ENCODE measurements around the gene SHOC1. TPM values are rescaled to one million over a fixed set of nuclear protein-coding genes. Genes with fewer than 3 reads are reported as not detected.
"Not testable (repeated sequence)": the region's sequence is repeated elsewhere in the genome, so short reads cannot be mapped to it uniquely, and the experiment has no call there.

The SHOC1 gene
- total RNA-seq, 1 donor from 2014 or later, result not detected

DNA sequence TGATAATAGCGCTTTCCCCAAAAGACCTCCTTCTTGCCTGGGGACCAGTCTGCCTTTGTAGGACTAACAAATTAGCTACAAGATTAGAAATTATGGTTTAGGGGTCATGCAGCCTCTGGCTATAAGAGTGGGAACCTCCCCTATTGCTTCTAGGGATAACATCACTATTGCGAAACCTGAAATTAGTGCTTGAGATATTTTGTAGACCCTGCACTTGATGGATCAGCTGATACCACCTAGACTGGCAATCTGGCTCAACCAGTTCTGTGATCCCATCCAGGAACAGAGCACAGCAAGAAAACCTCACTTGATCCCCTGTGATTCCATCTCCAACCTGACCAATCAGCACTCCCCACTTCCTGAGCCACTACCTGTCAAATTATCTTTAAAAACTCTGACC is 15.7 kb upstream of the SHOC1 start:
- intact Hi-C loops (cut with DNase I); ATAC-seq; DNase-seq (ENCODE audit: missing footprints): not testable (repeated sequence)

DNA sequence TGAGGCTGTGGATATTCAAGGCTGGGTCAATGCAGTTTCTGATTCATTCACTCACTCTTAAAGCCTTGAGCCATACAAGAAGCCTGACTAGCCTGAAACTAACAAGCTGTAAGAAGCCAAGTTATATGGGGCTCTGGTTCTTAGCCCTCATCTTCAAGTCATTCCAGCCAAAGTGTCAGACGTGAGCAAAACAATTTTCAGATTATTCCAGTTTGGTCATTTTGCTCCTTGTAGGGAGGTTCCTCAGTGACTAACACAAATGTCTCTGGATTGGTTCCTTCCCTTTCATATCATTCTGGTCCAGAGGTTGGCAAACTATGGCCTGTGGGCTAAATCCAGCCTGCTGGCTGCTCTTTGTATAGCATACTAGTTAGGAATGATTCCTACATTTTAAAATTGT is 12.5 kb upstream of the SHOC1 start:
- ATAC-seq (no peak), DNase-seq (ENCODE audit: missing footprints) (no peak)
- intact Hi-C loops (cut with DNase I), result no loop called here

DNA sequence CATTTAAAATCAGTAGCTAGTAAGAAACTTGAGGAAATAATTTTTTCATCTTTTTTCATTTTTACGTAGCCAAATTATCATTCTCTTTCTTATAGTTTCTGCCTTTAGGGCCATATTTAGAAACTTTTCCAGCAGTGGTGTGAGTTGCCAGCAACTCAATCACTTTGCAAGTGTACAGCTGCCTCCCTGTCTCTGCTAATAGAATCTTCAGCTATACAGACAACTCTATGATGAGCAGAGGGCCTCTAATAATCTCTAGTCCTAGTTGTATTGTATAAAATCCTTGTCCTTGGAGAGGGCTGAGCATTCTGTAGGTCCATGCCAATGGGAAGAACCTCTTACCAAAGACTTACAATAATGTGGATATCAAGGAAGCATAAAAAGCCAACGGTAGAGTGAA is 11.5 kb upstream of the SHOC1 start:
- DNase-seq (ENCODE audit: missing footprints) (no peak), ATAC-seq (no peak)
- intact Hi-C loops (cut with DNase I), result no loop called here

DNA sequence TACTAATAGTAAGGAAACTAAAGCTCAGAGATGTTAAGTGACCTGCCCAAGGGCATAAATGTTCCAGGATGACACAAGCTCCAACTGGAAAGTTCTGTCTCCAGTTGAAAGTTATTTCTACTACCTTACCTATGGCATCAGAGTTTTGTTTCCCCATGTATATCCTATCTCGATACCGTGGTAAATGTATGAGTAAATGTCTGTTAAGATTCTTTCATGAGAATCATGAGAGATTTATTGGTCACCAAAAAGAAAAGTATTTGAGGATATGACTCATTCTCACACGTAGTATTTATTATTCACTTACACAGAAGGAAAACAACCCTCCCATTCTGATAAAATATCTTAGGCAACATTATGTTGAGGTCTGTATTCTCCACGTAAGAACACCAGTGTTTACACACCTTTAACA is 11.1 kb upstream of the SHOC1 start:
- ATAC-seq, result no peak
- no peak for DNase-seq (ENCODE audit: missing footprints)
- intact Hi-C loops (cut with DNase I), result no loop called here

DNA sequence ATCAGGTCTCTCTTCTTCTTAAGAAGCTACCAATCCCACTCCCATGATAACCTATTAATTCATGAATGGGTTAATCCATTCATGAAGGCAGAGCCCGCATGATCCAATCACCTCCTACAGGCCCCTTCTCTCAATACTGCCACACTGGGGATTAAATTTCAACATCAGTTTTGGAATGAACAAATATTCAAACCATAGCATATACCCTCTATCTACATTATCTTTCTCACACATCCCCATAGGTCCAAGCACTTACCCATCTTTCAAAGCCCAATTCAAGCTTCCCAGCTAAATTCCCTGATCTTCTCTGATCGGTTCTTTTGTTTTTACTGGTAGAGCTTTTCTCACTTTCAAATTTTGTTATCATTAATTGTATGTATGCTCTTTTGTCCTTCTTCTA is 10.5 kb upstream of the SHOC1 start:
- ATAC-seq (no peak), DNase-seq (ENCODE audit: missing footprints) (no peak)
- intact Hi-C loops (cut with DNase I), result no loop called here

DNA sequence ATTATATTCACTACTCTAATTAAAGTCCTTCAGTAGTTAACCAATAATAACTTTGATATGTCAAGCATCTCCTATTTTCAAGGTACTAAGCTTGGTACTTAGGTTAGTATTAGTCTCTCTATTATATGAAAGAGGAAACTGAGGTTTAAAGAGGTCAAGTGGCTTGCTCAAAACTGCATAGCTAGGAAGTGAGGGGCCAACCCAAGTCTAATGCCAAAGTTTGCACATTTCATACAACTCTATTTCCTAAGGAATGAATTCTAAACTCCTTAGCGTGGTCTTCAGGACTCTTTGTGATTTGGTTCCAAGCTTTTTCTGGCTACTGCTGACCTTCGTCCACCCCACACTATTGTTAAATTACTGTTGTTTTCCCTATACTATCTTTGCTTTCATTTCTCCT is 9.9 kb upstream of the SHOC1 start:
- ATAC-seq, result no peak
- intact Hi-C loops (cut with DNase I), result no loop called here
- DNase-seq (ENCODE audit: missing footprints), result no peak

DNA sequence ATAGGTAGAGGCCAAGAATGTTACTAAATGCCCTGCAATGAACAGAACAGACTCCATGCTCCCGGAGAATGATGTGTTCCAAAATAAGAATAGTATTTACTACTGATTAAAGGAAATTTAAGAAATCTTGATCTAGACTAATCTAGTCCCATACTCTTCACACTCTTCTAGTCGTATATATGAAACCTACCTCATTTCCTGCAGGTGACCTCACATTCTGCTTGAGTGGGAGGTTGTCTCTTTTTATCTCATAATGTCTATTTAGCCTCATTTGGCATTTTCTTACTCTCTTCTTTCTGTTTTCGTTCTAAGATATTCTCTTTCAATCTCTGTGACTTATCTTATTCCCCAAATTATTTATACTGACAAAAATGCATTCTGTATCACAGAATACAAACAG is 9.2 kb upstream of the SHOC1 start:
- no peak for ATAC-seq
- intact Hi-C loops (cut with DNase I), result no loop called here
- DNase-seq (ENCODE audit: missing footprints), result no peak

DNA sequence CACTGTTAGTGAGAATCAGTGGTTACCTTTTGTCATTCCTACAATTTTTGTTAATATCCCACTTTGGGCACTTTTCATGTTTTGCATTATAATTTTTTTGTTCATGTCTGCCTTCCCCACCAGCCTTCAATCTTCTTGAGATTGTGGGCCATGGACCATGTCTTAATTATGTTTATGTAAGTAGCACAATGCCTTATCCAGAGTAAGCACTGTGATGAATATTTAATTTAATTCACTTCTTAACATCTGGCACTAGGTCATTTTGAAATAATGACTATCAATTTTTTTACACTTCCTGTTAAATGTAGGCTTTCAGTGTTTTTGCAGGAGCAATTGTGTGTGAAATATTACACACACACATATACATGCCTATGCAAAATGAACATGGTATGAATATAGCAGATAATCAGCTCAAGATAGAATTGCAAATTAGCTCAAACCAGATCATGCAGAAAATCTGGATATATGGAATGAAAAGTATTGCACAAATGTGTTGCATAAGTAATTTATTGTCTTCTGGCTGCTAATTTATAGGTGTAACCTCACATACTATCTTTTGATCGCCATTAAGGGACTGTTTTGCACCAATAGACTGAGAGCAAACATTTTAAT is 5.3 kb upstream of the SHOC1 start:
- no peak for DNase-seq (ENCODE audit: missing footprints)
- no peak for ATAC-seq
- intact Hi-C loops (cut with DNase I), result no loop called here

DNA sequence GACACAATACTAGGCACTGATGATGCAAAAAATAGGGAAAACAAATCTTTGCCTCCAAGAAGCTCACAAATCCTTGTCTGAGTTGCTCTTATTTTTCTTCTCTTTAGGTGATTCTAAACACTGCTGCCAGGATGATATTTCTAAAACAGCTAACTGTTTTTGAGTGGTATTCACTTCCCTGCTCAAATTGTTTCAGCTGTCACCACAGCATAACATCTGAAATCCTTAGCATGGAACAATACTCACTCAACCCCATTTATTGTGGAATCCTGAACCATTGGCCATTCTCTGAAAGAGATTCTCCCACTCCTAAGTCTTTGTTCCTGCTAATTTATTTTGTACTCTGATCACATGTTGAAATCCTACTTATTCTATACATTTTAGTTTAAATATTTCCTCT is 4.8 kb upstream of the SHOC1 start:
- no peak for DNase-seq (ENCODE audit: missing footprints)
- intact Hi-C loops (cut with DNase I), result no loop called here
- ATAC-seq, result no peak

DNA sequence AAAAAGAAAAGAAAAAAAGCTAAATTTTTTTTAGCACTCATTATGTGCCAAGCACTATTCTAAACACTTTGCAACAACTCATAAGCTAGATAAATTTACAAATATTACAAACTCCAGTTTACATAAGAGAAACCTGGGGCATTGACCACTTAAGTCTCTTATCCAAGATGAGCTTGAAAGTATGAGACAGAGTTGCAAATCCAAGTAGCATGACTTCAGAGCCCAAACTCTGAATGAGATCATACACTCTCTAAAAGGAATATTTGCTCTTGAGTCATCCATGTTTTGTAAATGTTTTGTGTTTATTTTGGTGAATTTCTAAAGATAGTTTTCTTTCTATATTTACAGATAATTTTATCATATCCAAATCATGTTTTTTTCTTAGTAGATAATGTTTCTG is 4.0 kb upstream of the SHOC1 start:
- no peak for ATAC-seq
- intact Hi-C loops (cut with DNase I), result no loop called here
- no peak for DNase-seq (ENCODE audit: missing footprints)

DNA sequence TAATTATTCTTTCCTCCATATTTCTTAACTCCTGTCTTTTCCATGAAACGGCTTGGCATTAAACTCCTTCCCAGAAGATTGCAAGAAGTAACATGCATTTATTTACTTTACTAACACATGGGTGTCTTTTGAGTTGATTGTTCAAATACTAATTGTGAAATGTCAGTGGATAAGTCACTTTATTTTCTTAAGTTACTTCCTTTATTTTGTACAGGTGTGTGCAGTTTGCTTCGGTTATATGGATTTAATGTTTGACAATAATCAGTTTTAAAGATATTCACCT is 761 bp upstream of the SHOC1 start:
- intact Hi-C loops (cut with DNase I), result no loop called here
- no peak for ATAC-seq
- DNase-seq (ENCODE audit: missing footprints), result no peak

DNA sequence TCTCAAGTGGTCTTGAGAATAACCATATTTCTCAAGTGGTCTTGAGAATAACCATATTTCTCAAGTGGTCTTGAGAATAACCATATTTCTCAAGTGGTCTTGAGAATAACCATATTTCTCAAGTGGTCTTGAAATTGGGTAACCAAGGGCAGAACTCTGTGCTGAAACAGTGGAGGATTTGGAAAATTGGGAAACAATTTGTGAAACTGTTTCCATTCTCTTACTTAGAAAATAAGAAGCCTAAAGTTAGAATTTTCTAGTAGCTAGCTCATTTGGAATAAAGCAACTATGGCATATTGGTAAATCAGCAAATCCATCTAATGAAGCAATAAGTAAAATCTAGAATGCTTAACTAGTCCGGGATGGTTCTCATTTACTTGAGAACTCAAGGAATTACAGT is 2.9 kb downstream of the SHOC1 start:
- intact Hi-C loops (cut with DNase I); ATAC-seq; DNase-seq (ENCODE audit: missing footprints): not testable (repeated sequence)

DNA sequence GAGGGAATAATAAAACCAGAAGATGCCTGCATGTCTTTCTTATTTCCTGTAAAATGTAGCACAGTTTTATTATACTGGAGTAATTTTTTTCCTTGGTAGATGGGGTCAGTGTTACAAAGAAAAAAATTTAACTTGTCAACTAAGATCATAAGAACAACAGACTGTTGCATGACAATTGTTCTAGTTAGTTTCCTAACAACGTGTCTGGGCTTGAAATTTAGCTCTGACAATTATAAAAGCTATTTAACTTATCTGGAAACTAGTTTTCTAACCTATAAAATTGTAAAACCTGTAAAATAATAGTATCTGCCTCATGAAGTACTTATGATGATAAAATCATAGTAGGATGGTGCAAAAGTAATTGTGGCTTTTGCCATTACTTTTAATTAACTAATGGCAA is 4.9 kb downstream of the SHOC1 start:
- intact Hi-C loops (cut with DNase I), result no loop called here
- ATAC-seq (no peak), DNase-seq (ENCODE audit: missing footprints) (no peak)

DNA sequence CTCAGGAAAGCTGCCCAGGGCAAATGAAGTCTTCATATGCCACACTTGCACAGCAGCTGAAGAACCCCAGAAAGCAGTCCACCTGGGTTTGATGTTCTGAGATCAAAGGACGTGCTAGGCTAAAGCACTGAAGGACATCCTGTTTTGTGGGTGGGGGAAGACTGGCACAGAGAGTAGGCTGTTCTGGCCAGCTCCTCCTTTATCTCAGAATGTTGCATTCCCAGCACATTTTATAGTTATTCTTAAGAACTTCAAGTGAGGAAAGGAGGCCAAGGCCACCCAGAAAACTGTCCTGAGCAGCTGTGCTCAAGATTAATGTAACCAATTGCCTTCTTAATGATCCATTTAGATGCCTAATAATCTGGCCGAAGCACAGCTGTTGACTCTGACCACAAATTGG is 10.9 kb downstream of the SHOC1 start:
- intact Hi-C loops (cut with DNase I), result no loop called here
- ATAC-seq (no peak), DNase-seq (ENCODE audit: missing footprints) (no peak)

DNA sequence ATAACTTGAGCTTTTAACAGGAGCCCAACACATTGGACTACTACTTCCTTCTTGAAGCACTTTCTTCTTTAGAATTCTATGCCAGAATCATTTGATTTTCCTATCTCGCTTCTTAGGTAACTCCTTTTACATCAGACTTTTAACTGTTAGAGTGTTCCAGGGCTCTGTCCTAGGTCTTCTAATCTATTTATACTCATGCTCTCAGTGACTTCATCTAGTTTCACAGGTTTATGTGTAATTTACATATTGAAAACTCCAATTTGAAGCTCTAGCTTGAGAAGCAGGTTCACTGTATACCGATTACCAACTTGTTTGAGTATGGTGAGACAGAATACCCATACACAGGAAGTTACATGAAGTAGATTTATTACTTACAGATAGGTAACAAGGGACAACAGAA is 11.3 kb downstream of the SHOC1 start:
- ATAC-seq (no peak), DNase-seq (ENCODE audit: missing footprints) (no peak)
- intact Hi-C loops (cut with DNase I), result no loop called here

DNA sequence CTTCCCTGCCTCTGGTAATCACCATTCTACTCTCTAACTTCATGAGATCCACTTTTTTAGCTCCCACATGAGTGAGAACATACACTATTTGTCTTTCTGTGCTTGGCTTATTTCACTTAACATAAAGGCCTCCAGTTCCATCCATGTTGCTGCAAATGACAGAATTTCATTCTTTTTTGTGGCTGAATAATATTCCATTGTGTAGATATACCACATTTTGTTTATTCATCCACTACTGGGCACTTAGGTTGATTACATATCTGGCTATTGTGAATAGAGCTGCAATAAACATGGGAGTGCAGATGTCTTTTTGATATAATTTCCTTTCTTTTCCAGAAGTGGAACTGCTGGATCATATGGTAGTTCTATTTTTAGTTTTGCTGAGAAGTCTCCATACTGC is 28.7 kb downstream of the SHOC1 start:
- no peak for DNase-seq (ENCODE audit: missing footprints)
- no peak for ATAC-seq
- intact Hi-C loops (cut with DNase I), result loop anchor here (10.0 kb wide), 1 partner anchor 129 kb away; the partner anchor contains the start of gene UGCG

DNA sequence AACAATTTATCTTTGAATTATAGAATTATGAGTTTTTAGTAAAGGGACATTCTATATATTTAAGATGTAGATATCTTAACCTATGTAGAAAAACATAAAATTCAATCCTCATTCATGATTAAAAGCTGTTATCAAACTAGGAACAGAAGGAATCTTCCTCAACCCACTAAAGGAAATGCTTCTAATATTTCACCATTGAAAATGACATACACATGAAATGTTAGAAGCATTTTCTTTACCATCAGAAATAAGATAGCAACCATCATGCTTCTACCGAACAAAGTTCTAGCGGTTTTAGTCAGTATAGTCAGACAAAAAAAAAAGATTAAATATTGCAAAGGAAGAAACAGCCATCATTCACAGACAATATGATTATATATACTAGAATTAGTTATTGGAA is 32.2 kb downstream of the SHOC1 start:
- intact Hi-C loops (cut with DNase I), result loop anchor here (5.0 to 10.0 kb wide), 2 partner anchors 132 to 600 kb away; partner anchors contain the start of gene UGCG
- ATAC-seq, result no peak
- no peak for DNase-seq (ENCODE audit: missing footprints)

DNA sequence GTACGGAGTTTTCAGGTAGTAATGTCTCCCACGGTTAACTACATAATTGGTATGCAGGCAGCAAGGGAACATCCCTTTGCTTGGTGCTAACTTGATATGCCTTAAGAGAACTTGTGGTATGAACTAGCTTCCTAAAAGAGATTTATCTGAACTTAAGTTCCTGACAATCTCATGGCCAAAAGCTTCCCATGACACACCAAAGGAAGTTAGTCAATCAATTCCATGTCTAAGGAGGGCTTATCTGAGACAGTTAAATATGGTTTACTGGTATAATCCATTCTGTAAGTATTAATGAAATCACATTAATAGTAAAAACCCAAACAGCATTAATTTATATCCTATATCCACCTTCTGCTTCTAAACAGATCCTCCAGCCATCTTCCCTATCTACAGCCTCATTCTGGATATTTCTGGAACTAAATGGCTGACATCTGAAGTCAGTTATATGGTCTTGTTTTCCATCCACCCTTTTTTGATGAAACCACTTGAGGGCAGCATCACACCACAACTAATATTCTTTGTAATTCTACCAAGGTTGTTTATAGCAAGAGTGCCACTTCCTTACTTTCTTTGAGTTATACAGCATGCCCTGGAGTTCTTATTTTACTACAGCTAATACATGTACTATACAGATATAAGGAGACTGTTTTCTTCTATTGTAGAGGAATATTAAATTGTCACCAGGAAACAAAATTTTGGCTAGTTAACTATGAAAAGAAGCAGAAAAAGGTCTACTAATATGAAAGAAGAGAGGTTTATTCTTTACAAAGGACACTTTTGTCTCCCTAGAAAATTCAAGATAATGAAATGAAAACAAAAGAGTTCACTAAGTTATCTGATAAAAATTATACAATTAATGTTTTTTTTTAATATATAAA is 34.7 kb downstream of the SHOC1 start:
- ATAC-seq (peak; percentile 72), DNase-seq (ENCODE audit: missing footprints) (no peak)
- intact Hi-C loops (cut with DNase I), result loop anchor here (1.0 to 10.0 kb wide), 3 partner anchors 135 to 602 kb away; partner anchors contain the start of gene UGCG

DNA sequence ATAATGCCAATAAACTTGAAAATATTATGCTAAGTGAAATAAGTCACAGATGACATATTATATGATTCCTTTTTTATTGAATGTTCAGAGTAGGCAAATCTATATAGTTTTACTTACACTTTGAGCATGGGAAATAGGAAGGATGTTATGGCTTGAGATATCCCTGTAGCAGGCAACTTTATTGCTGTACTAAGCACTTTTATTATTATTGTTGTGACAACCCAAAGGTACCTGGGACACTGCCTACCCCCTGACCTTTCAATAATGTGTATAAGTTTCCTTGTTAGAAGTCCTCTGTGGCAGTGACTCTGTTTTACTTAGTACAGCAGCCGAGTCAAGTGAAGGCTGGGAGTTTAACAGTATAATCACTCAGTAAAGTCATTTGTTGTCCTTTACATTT is 39.9 kb downstream of the SHOC1 start:
- intact Hi-C loops (cut with DNase I), result no loop called here
- no peak for ATAC-seq
- DNase-seq (ENCODE audit: missing footprints), result no peak

DNA sequence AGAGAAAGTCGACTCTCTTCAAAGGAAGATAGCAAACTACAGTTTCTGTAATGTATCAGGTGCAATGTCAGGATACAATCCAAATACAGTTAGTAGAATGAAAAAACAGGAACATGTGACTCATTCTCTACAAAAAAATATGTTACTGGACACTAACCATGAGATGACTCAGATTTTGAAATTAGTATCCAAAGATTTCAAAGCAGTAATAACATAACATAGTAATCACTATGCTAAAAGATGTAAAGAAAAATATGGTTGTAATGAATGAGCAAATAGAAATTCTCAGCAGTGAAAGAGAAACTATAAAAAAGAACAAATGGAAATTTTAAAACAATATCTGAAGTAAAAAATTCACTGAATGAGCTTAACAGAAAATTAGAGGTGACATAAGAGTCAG is 42.3 kb downstream of the SHOC1 start:
- ATAC-seq, result no peak
- intact Hi-C loops (cut with DNase I), result no loop called here

More for the DNA sequence above, 42.3 kb downstream of the SHOC1 start:
- DNase-seq (ENCODE audit: missing footprints), result no peak

All from Right ventricle myocardium inferior (tissue), 1 donor.